GM10266 (cell line): ENCODE results near the gene PIEZO2.

Experiments used
- DNase-seq: peaks from one replicate; pipeline ENCODE4 v3.0.0; 2012; ENCODE audit errors: extremely low spot score
- TF ChIP-seq, protein P1 (sequence below): IDR thresholded peaks from 2 replicates; pipeline ENCODE4 v1.5.1; 2012; ENCODE audit warnings: mild to moderate bottlenecking, low read depth; ENCODE audit not compliant: control insufficient read depth, insufficient read depth; ENCODE audit errors: missing control alignments

PIEZO2 gene

DNA sequence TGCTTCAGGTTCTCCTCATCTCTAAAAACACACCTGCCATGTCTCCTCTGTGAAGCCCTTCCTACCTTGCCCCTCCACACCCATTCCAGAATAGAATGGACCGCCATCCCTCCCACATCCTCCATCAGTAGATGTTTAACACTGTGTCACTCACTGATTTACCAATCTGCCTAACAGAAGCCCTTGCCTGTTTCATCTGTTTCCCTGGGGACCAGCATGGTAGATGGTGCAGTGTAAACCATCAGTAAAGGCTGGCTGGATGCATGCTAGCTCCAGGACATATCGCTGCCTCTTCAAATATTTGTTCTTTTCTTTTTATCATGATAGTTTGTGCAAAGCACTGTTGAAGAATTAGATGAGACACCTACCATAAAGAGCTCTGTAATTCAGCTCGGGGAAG, 271.4 kb downstream of the PIEZO2 start:
- TF ChIP-seq, protein P1, sequence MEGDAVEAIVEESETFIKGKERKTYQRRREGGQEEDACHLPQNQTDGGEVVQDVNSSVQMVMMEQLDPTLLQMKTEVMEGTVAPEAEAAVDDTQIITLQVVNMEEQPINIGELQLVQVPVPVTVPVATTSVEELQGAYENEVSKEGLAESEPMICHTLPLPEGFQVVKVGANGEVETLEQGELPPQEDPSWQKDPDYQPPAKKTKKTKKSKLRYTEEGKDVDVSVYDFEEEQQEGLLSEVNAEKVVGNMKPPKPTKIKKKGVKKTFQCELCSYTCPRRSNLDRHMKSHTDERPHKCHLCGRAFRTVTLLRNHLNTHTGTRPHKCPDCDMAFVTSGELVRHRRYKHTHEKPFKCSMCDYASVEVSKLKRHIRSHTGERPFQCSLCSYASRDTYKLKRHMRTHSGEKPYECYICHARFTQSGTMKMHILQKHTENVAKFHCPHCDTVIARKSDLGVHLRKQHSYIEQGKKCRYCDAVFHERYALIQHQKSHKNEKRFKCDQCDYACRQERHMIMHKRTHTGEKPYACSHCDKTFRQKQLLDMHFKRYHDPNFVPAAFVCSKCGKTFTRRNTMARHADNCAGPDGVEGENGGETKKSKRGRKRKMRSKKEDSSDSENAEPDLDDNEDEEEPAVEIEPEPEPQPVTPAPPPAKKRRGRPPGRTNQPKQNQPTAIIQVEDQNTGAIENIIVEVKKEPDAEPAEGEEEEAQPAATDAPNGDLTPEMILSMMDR: no peak
- no peak for DNase-seq

DNA sequence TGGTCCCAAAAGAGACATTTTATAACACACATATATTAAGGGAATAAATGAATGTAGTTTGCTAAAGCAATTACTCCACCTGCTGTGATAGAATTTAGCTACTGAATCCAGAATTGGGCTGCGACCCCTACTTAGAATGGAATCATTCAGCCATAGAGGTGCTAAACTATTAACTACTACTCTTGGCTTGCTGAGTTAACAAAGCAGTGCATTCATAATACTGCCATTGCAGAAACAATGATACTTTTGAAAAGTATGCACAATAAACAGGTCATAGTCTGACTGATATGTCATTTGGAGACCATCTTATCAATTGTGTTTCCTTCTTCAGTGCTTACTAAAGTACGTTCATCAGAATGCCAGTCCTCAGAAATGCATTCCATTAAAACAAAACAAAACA, 273.6 kb downstream of the PIEZO2 start:
- TF ChIP-seq, protein P1: no peak
- no peak for DNase-seq

DNA sequence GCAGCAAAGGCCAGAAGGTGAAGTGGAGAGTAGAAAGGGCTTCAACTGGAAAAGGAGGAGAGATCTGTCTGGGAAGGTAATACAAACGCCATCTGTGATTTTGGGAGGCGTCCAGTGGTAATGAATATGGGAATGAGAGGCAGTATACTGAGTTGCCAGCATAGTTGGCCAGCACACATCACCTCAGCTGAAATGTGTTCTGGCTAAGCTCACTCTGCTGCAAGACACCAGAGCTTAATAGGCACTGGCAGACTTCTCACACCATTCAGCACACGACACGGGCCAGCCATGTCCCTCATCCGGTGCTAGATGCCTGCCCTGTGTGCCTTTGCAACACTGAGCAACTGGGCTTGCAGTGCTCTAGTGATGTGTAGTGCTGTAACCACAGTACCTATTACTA, 277.1 kb downstream of the PIEZO2 start:
- TF ChIP-seq, protein P1: no peak
- DNase-seq: no peak

DNA sequence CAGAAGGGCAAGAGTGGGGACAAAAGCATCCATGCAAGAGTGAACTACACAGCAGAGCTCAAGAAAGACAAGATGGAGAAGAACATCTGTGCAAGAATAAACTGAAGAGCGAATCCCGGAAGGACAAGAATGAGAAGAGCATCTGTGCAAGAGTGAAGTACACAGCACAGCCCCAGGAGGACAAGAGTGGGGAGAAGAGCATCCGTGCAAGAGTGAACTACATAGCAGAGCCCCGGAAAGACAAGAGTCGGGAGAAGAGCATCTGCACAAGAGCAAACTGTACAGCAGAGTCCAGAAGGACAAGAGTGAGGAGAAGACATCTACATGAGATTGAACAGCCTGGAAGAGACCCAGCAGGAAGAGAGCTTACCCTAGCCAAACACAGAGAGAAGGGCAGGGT, 284.6 kb downstream of the PIEZO2 start:
- no peak for DNase-seq

DNA sequence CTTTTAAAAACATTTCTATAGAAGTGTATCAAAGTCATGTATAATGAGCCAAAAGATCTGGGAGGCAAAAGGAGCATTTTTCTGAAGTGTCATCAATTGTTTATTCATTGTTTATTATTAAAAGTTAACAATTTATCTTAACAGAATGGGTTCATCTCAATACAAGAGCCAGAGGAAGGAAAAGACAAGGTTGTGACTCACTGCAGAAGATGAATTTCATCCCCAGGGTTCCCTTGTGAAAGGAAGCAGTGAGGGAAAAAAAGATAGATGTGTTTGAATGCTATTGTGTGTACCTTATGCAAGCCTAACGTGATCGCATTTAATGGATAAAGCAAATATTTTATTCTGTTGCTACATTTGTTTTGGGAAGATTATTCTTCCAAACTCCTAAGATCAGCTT, 286.3 kb downstream of the PIEZO2 start:
- TF ChIP-seq, protein P1: no peak
- DNase-seq: no peak

More for the DNA sequence above, 284.6 kb downstream of the PIEZO2 start:
- TF ChIP-seq, protein P1: no peak

DNA sequence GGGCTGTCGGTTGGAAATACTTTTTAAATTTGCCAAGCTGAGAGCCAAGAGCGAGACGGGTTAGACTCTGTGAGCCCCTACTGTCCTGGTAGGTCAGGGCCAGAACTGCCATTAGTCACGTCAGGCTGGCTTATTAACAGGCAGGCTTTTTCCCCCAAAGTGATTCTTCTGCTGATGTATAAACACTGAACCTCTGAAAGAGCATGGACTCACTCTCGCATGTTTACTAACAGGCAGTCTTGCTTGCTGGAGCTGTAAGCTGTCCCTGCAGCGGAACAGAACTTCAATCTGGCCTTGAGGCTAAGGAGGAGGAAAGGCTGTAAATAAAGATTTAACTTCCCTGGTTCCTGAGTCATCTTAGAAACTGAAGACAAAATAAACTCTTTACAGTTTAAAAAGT, 288.4 kb downstream of the PIEZO2 start:
- DNase-seq: no peak
- TF ChIP-seq, protein P1: no peak

DNA sequence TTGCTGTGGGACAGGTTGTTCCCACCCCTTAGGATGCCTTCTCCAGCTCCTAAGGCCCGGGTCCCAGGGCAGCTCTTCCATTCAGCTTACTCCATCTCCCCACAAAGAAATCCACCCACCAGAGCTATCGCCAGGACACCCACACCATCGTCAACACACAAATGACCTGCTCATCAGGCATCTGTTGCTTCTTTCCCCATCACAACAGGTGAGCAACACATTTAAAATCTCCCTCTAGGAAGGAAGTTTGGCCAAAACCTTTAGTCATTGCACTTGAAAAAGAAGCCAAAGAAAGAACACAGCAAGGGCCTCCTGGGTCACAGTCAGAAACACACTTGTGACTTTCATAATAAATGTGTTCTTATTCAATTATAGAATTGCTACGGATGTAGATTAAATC, 289.0 kb downstream of the PIEZO2 start:
- DNase-seq: no peak
- TF ChIP-seq, protein P1: no peak
